ENCODE measurements around the gene LEAP2.

- TF ChIP-seq CTCF (conservative IDR thresholded peaks at IDR 0.05; ENCODE audit: low read length) (no peak), EZH2phosphoT487 (IDR thresholded peaks at IDR 0.05; ENCODE audit: borderline replicate concordance) (no peak)
Observed at GRCh38 chr5:132877466-132877865, 4.0 kb downstream of the LEAP2 start.

Data from Loucy (cell line).